NCI-H2081 (cell line): ENCODE data around the gene SLC22A23.
"Not testable (repeated sequence)": the region's sequence is repeated elsewhere in the genome, so short reads cannot be mapped to it uniquely, and the experiment has no call there.

Experiments
- DNase-seq, 2 experiments: peaks; one replicate each; lab custom pipeline; 2025; lab: John Stamatoyannopoulos, UW

Gene SLC22A23

DNA sequence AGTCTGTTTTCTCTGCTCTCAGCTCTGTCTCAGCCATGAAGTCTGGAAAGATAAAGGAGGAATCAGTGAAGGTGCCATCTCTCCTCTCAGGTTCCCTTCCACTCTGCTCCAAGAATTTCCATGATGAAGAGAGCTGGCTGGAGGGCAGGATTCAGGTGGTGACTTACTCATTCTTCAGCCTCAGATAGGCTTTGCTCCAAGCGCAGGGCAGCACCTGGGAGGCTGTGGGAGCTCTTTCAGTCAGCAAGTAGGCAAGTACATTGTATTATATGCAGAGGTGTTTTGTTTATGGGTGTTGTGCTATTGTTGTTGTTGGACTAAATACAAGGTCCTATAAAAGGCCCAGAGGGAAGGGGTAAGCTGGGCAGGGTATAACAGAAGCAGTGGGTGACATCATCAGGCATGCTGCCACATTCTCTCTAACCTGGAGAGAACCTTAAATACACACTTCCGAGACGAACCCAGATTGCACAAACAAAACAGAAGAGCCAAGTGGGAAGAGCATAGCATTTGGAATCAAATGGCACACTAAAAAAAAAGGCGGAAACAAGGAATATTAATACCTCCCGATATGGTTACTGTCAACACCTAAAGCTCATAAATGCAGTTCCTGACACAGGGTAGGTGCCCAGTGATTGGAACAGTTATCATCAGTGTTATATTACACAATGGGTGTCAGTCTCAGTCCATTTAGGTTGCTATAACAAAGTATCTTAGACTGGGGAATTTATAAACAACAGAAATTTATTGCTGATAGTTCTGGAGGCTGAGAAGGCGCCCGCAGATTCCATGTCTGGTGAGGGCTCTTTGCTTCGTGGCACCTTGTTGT is 212.6 kb downstream of the SLC22A23 start:
- no peak for DNase-seq

GRCh38 chr6:3242768-3243167 is 214.1 kb downstream of the SLC22A23 start:
- no peak for DNase-seq

DNA sequence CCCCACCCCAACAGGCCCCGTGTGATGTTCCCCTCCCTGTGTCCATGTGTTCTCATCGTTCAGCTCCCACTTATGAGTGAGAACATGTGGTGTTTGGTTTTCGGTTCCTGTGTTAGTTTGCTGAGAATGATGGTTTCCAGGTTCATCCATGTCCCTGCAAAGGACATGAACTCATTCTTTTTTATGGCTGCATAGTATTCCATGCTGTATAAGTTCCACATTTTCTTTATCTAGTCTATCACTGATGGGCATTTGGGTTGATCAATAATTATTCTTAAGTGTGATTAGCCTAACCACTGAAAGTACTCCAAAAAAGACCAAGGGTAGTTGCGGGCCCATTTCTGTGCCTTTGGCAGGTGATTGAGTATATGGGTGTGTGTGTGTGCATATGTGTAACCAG is 215.1 kb downstream of the SLC22A23 start:
- not testable (repeated sequence) for DNase-seq

GRCh38 chr6:3240595-3240994 is 216.3 kb downstream of the SLC22A23 start:
- no peak for DNase-seq

- DNase-seq = no peak
Observed at GRCh38 chr6:3239110-3239830, 217.6 kb downstream of the SLC22A23 start.

DNA sequence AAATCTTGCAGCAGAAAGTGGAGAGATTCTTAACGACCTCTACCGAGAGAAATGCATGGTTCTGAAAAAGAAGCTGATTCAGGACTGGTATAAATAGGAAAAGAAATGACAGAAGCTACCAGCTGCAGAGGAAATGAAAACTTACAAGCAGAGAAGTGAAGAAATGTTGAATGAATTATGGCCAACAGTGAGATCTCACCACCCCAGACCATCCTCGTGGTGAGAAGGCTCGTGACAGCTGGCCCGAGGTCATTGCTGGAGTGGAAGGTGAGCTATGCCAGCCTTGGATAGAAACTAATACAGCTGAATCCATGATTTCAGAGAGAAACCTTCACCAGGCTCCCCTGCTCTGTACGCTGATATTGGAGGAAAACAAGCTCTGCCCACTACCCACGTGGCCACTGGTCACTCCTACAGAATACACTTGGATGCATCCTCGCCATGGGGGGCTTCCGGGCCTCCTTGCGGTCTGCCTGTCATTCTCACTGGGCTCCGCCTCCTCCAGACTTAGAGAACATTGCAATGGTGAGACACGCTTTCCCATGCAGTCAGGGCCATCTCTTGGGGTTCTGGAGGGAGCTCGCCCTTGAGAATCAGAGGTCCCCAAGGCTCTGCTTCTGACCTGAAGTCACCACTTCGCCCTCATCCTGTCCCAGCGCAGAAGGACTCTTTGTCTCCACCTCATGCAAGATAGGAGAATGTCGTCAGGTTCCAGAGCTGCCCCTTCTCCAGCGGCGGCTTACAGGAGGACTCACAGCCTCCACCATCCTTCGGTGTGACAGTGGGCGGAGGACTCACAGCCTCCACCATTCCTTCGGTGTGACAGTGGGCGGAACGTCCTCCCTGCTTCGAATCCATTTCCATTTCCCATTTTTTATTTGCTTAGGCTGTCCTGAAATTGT is 218.8 kb downstream of the SLC22A23 start:
- no peak for DNase-seq

DNA sequence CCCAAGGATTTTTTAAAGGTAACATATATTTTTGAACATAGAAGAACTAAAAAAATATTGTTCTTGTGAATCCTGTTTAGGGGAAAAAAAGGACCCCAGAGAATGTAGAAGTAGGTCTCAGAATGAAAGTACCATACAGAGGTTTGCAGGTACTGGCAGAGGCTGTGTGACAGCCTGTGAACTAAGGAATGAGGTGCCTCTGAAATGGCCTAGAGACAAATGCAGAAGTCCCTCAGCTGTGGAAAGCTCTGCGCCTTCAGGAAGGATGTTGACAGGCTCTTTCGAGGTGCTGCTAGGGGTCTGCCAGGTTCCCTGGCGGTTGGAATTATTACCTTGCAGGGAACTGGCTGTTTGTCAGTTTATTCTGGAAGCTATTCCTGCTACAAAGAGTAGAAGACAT is 220.8 kb downstream of the SLC22A23 start:
- DNase-seq = no peak

DNA sequence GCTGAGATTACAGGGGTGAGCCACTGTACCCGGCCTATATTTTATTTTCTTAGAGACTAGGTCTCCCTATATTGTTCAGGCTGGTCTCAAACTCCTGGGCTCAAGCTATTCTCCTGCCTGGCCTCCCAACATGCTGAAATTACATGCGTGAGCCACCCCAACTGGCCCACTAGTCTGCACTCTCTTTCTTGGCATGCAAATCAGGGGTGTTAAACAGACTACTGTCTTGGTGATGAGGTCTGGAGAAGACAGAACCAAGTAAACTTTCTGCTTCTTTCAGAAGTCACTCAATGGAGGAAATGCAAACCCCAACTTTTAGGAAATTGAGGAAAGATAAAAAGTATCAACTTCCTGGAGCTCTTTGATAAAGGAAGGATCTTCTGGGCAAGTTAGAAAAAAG is 221.4 kb downstream of the SLC22A23 start:
- DNase-seq = no peak

- no peak for DNase-seq
Observed at GRCh38 chr6:3233904-3234303, 222.9 kb downstream of the SLC22A23 start.

- DNase-seq = no peak
Observed at GRCh38 chr6:3233321-3233720, 223.5 kb downstream of the SLC22A23 start.

DNA sequence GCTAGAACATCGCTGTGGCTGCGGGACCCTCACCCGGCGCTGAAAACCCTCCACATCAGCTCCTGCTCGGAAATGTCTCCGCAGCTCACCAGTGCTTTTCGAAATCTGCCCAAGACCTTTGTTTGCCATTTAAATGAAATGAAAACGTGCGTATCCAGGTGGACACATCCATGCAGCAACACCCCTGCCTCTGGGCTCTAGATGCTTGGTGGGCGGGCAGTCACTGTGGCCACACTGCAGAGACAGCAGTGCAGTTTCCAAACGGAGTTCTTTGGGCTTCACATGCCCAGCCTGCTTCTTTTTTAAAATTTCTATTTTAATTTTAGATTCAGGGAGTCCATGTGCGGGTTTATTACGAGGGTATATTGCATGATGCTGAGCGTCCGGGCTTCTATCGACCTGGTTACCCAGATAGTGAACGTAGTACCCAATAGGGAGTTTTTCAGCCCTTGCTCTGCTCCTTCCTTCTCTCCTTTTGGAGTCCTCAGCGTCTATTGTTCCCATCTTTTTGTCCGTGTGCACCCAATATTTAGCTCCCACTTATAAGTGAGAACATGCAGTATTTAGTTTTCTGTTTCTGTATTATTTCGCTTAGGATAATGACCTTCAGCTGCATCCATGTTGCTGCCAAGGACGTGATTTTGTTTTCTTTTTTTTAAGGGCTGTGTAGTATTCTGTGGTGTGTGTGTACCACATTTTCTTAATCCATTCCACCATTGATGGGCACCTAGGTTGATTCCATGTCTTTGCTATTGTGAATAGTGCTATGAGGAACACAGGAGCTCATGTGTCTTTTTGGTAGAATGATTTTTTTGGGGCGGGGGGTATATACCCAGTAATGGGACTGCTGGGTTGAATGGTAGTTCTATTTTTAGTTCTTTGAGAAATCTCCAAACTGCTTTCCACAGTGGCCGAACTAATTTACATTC is 224.6 kb downstream of the SLC22A23 start:
- DNase-seq = peak; percentile 30 to 71

DNA sequence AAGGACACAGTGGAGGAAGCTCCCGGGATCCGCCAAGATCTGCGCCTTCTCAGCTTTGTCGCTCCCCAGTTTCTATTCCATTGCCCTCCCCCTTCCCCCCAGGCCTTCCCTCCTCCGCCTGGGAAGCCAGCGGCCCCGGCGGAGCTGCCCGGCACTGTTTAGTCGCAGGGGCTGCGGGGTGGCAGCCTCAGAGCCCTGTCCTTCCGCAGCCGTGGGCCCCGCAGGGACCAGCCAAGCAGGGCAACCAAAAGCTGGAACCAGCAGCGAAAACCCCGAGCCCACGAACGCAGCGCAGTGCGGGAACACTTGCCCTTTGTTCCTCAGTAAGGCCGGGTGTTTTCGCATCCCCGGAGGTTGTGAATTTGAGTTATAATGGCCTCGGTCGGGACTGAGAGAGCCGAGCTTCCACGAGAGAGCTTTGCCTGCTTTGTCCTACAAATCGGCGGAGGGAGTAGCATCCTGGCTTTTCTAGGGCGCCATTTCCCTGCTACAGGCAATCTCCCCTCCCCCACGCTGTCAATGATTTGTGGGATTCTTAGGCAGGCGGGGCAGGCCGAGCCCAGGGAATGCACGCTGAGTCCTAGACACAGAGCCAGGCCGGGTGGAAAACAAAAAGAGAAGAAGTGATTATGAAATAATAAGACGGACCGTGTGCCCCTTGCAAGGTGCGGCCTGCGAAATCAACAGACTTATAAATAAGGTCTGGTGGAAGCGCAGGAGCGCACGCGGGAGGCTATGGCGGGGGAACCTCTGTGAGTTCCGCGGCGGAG is 225.4 kb downstream of the SLC22A23 start:
- DNase-seq = peak; percentile 93 to 94

GRCh38 chr6:3230900-3231246 is 226.0 kb downstream of the SLC22A23 start:
- DNase-seq = peak; percentile 90 to 91

- no peak for DNase-seq
Observed at GRCh38 chr6:3230256-3230882, 226.5 kb downstream of the SLC22A23 start.

GRCh38 chr6:3229566-3230178 is 227.2 kb downstream of the SLC22A23 start:
- peak; percentile 81 to 85 for DNase-seq

- peak; percentile 72 to 86 for DNase-seq
Observed at GRCh38 chr6:3228771-3229565, 227.9 kb downstream of the SLC22A23 start.

- peak; percentile 92 to 93 for DNase-seq
Observed at GRCh38 chr6:3228046-3228671, 228.7 kb downstream of the SLC22A23 start.

DNA sequence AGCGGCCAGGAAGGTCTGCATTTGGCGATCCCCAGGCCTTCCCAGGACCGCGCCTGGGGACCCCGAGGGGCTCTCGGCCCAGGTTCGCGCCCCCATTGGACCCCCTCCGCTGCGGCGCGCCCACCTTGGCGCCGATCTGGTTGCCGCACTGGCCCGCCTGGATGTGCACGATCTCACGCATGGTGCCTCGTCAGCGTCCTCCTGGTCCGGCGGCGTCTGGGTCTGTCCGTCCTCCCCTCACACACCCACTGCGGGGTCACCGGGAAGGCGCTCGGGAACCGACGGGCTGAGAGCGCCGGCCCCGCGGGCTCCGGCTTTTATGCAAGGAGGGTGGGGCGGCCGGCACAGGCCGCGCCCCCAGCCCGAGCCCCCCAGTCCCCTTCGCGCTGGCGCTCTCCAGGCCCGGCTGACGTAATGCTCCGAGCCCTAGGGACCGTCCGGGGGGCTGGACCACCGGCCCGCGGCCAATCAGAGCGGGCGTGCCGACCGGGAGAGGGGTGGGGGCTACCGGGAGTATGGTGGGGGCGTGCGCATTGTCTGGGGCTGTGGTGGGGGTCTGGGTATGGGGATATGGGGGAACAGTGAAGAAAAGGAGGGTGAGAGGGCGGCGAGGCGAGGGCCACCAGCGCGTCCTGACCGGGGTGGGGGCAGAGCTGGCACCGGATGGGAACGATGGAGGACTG is 229.3 kb downstream of the SLC22A23 start, which contains the start of gene TUBB2B:
TSS of gene TUBB2B (minus strand) at position 291 of the 683 bp plus-strand sequence. CDS start at position 181, 110 bp downstream.
- peak; percentile 96 to 97 for DNase-seq
